ENCODE results near the gene CNGB1. TPM values are rescaled to one million over a fixed set of nuclear protein-coding genes. Genes with fewer than 3 reads are reported as not detected.

CNGB1 gene
- total and polyA plus RNA-seq, 2 of the 13 experiments (the other 11 are each of a cell fraction or from before 2014, with no cell fraction given) = 0.02 to 0.15 TPM

DNA sequence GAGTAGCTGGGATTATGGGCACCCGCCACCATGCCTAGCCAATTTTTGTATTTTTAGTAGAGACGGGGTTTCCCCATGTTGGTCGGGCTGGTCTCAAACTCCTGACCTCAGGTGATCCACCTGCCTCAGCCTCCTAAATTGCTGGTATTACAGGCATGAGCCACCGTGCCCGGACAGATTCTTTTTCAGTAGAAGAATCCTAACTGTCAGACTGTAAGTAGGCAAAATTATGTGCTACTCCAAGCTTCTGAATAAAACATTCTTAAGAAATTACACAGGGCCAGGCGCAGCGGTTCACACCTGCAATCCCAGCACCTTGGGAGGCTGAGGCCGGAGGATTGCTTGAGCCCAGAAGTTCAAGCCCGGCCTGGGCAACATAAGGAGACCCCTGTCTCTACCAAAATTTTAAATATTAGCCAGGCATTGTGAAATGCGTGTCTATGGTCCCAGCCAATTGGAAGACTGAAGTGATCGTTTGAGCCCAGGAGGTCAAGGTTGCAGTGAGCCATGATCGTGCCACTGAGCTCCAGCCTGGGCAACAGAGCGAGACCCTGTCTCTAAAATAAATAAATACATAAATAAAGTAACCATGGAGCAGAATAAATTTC is 101.9 kb downstream of the CNGB1 start (continued):
- TF ChIP-seq LCORL (IDR thresholded peaks at IDR 0.05) = no peak
- TF ChIP-seq LCORL (CRISPR knock-in tag; IDR thresholded peaks at IDR 0.05) = peak; percentile 31; the same call in 1 of the 2 replicates
- TF ChIP-seq MIER2 (CRISPR knock-in tag; IDR thresholded peaks at IDR 0.05) = no peak
- peak; percentile 75; the same call in 1 of the 2 replicates for TF ChIP-seq SETDB1 (CRISPR knock-in tag; IDR thresholded peaks at IDR 0.05; ENCODE audit: borderline replicate concordance)
- TF ChIP-seq, protein P1, sequence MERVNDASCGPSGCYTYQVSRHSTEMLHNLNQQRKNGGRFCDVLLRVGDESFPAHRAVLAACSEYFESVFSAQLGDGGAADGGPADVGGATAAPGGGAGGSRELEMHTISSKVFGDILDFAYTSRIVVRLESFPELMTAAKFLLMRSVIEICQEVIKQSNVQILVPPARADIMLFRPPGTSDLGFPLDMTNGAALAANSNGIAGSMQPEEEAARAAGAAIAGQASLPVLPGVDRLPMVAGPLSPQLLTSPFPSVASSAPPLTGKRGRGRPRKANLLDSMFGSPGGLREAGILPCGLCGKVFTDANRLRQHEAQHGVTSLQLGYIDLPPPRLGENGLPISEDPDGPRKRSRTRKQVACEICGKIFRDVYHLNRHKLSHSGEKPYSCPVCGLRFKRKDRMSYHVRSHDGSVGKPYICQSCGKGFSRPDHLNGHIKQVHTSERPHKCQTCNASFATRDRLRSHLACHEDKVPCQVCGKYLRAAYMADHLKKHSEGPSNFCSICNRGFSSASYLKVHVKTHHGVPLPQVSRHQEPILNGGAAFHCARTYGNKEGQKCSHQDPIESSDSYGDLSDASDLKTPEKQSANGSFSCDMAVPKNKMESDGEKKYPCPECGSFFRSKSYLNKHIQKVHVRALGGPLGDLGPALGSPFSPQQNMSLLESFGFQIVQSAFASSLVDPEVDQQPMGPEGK (CRISPR knock-in tag; IDR thresholded peaks at IDR 0.05) = 0 out of 2 replicates have a peak, but pooled peaks have one; percentile 13
- TF ChIP-seq ZNF263 (CRISPR knock-in tag; IDR thresholded peaks at IDR 0.05) = 0 out of 2 replicates have a peak, but pooled peaks have one; percentile 31
- peak; percentile 49; the same call in 1 of the 2 replicates for TF ChIP-seq HNF4A (CRISPR knock-in tag; IDR thresholded peaks at IDR 0.05)
- 0 out of 2 replicates have a peak, but pooled peaks have one; percentile 31 for TF ChIP-seq HDAC1 (CRISPR knock-in tag; IDR thresholded peaks at IDR 0.05)
- TF ChIP-seq ATM (IDR thresholded peaks at IDR 0.05; ENCODE audit: borderline replicate concordance) = no peak
- TF ChIP-seq NCOR1 (IDR thresholded peaks at IDR 0.05; ENCODE audit: borderline replicate concordance, low read length) = 0 out of 2 replicates have a peak, but pooled peaks have one; percentile 34
- peak; percentile 55; the same call in 1 of the 2 replicates for TF ChIP-seq RARA (CRISPR knock-in tag; IDR thresholded peaks at IDR 0.05)
- peak; percentile 82 for TF ChIP-seq ZMYM3 (CRISPR knock-in tag; IDR thresholded peaks at IDR 0.05)
- TF ChIP-seq ZNF496 (CRISPR knock-in tag; IDR thresholded peaks at IDR 0.05; ENCODE audit: insufficient replicate concordance) = no peak
- peak; percentile 79 for TF ChIP-seq ZMYM2 (CRISPR knock-in tag; IDR thresholded peaks at IDR 0.05)
- 0 out of 2 replicates have a peak, but pooled peaks have one; percentile 26 for TF ChIP-seq THAP11 (CRISPR knock-in tag; IDR thresholded peaks at IDR 0.05)
- TF ChIP-seq ZBTB7A (CRISPR knock-in tag; IDR thresholded peaks at IDR 0.05) = no peak
- TF ChIP-seq, protein P2, sequence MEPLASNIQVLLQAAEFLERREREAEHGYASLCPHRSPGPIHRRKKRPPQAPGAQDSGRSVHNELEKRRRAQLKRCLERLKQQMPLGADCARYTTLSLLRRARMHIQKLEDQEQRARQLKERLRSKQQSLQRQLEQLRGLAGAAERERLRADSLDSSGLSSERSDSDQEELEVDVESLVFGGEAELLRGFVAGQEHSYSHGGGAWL (CRISPR knock-in tag; IDR thresholded peaks at IDR 0.05) = no peak
- no peak for TF ChIP-seq ZNF260 (CRISPR knock-in tag; IDR thresholded peaks at IDR 0.05; ENCODE audit: borderline replicate concordance, low read depth)
- TF ChIP-seq ZNF724P (CRISPR knock-in tag; IDR thresholded peaks at IDR 0.05; ENCODE audit: borderline replicate concordance) = no peak
- TF ChIP-seq CEBPG (CRISPR knock-in tag; IDR thresholded peaks at IDR 0.05) = peak; percentile 54
- peak; percentile 51; the same call in 1 of the 2 replicates for TF ChIP-seq NAIF1 (CRISPR knock-in tag; IDR thresholded peaks at IDR 0.05; ENCODE audit: borderline replicate concordance)
- no peak for TF ChIP-seq SAFB2 (CRISPR knock-in tag; IDR thresholded peaks at IDR 0.05; ENCODE audit: borderline replicate concordance, low read depth)
- TF ChIP-seq, protein P3, sequence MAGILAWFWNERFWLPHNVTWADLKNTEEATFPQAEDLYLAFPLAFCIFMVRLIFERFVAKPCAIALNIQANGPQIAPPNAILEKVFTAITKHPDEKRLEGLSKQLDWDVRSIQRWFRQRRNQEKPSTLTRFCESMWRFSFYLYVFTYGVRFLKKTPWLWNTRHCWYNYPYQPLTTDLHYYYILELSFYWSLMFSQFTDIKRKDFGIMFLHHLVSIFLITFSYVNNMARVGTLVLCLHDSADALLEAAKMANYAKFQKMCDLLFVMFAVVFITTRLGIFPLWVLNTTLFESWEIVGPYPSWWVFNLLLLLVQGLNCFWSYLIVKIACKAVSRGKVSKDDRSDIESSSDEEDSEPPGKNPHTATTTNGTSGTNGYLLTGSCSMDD (CRISPR knock-in tag; IDR thresholded peaks at IDR 0.05) = no peak
- no peak for TF ChIP-seq RAD51 (IDR thresholded peaks at IDR 0.05; ENCODE audit: borderline replicate concordance)
- TF ChIP-seq PHF21A (CRISPR knock-in tag; IDR thresholded peaks at IDR 0.05) = 0 out of 2 replicates have a peak, but pooled peaks have one; percentile 57
- TF ChIP-seq, protein P4, sequence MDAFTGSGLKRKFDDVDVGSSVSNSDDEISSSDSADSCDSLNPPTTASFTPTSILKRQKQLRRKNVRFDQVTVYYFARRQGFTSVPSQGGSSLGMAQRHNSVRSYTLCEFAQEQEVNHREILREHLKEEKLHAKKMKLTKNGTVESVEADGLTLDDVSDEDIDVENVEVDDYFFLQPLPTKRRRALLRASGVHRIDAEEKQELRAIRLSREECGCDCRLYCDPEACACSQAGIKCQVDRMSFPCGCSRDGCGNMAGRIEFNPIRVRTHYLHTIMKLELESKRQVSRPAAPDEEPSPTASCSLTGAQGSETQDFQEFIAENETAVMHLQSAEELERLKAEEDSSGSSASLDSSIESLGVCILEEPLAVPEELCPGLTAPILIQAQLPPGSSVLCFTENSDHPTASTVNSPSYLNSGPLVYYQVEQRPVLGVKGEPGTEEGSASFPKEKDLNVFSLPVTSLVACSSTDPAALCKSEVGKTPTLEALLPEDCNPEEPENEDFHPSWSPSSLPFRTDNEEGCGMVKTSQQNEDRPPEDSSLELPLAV (CRISPR knock-in tag; conservative IDR thresholded peaks at IDR 0.05; ENCODE audit: low read depth) = no peak

All from HepG2 (cell line).